Activated T-cell treated with anti-CD3 and anti-CD28 coated beads, Interleukin-2, amount 50 U/mL, for 24 hours (primary cell): ENCODE measurements around the gene CTIF.

Experiments
- DNase-seq: peaks from one replicate; pipeline ENCODE4 v3.0.0-alpha.2; 2020
- H3K27ac Mint-ChIP-seq: 2 replicates; pipeline ENCODE4 v1.8.0; 2020; ENCODE audit warnings: mild to moderate bottlenecking, mixed read lengths
- H3K27me3 Mint-ChIP-seq: 2 replicates; pipeline ENCODE4 v1.8.0; 2020; ENCODE audit warnings: mixed read lengths
- H3K36me3 Mint-ChIP-seq: 2 replicates; pipeline ENCODE4 v1.8.0; 2020; ENCODE audit warnings: low read depth, mixed read lengths
- H3K4me1 Mint-ChIP-seq: 2 replicates; pipeline ENCODE4 v1.8.0; 2020; ENCODE audit warnings: low read depth, mixed read lengths
- H3K4me3 Mint-ChIP-seq: 2 replicates; pipeline ENCODE4 v1.8.0; 2020; ENCODE audit warnings: mild to moderate bottlenecking, moderate library complexity, mixed read lengths
- H3K9me3 Mint-ChIP-seq: 2 replicates; pipeline ENCODE4 v1.8.0; 2020; ENCODE audit warnings: mixed read lengths

CTIF gene

GRCh38 chr18:48836231-48836805 lies 297.5 kb downstream of the CTIF start:
- H3K9me3 Mint-ChIP-seq, result no peaks in the 10 kb centered on the region
- H3K4me1 Mint-ChIP-seq, result peaks cover 88% of the 10 kb centered on the region
- H3K36me3 Mint-ChIP-seq, result no peaks in the 10 kb centered on the region
- H3K27me3 Mint-ChIP-seq, result no peaks in the 10 kb centered on the region
- no peak for DNase-seq
- peak overlapping the region; percentile 19 for H3K27ac Mint-ChIP-seq
- H3K4me3 Mint-ChIP-seq, result no peak overlapping the region

GRCh38 chr18:48836806-48837615 lies 298.2 kb downstream of the CTIF start:
- peak overlapping the region; percentile 9 for H3K27ac Mint-ChIP-seq
- DNase-seq, result peak; percentile 33
- no peaks in the 10 kb centered on the region for H3K27me3 Mint-ChIP-seq
- peaks cover 89% of the 10 kb centered on the region for H3K4me1 Mint-ChIP-seq
- H3K4me3 Mint-ChIP-seq, result no peak overlapping the region
- H3K9me3 Mint-ChIP-seq, result no peaks in the 10 kb centered on the region
- H3K36me3 Mint-ChIP-seq, result no peaks in the 10 kb centered on the region

DNA sequence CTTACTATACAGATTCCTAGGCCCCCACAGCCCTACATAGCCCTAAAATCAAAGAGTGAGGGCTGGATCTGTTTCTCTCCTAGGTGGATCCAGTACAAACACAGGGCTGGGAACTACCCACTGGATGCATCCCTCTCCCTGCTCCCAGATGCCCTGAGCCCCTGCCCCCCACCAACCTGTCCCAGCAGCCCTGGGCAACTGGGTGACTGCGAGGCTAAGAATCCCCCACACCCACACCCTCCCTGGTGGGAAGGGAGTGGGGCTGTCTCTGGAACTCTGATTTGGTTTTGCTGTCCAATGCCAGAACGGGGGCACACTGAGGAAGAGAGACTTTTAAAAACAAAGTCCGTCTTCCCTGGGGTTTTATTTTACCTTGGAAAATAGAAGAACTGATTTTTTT lies 298.8 kb downstream of the CTIF start:
- no peak overlapping the region for H3K4me3 Mint-ChIP-seq
- DNase-seq, result no peak
- H3K4me1 Mint-ChIP-seq, result peaks cover 90% of the 10 kb centered on the region
- no peaks in the 10 kb centered on the region for H3K9me3 Mint-ChIP-seq
- no peaks in the 10 kb centered on the region for H3K27me3 Mint-ChIP-seq
- H3K27ac Mint-ChIP-seq, result no peak overlapping the region
- no peaks in the 10 kb centered on the region for H3K36me3 Mint-ChIP-seq

DNA sequence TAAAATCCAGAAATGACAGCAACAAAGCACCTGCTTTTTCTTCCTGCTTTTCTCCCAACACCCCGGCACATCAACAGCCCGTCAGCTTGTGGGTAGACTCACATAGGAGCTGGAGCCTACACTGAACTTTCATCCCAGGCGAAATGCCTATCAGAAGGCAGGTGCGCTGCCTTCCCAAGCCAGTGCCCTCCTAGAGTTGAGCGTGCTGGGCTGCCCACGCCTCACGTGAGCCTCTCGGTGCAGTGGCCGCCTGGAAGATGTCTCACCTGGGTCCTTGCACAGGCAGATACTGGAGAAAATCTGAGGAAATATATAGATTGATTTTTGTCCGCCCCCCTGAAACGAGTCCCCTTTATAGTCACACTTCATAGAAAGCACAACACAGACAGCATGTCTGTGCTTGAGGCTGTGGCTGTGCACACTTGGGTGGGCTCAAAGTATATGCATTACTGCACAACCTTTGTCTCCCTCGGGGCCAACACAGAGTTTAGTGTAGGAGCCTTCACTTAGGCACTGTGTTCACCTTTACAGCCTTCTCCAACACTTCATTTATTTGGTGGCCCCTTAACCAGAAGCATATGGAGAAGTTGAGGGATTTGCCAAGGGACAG lies 299.4 kb downstream of the CTIF start:
- Mint-ChIP-seq H3K27ac (peak overlapping the region; percentile 58), H3K36me3 (no peaks in the 10 kb centered on the region), H3K9me3 (no peaks in the 10 kb centered on the region), H3K4me1 (peaks cover 88% of the 10 kb centered on the region), H3K4me3 (no peak overlapping the region), H3K27me3 (no peaks in the 10 kb centered on the region)
- no peak for DNase-seq

GRCh38 chr18:48838921-48839818 lies 300.3 kb downstream of the CTIF start:
- Mint-ChIP-seq H3K9me3 (no peaks in the 10 kb centered on the region), H3K4me1 (peaks cover 87% of the 10 kb centered on the region), H3K27ac (peak overlapping the region; percentile 58), H3K36me3 (no peaks in the 10 kb centered on the region), H3K27me3 (no peaks in the 10 kb centered on the region), H3K4me3 (no peak overlapping the region)
- DNase-seq, result no peak

DNA sequence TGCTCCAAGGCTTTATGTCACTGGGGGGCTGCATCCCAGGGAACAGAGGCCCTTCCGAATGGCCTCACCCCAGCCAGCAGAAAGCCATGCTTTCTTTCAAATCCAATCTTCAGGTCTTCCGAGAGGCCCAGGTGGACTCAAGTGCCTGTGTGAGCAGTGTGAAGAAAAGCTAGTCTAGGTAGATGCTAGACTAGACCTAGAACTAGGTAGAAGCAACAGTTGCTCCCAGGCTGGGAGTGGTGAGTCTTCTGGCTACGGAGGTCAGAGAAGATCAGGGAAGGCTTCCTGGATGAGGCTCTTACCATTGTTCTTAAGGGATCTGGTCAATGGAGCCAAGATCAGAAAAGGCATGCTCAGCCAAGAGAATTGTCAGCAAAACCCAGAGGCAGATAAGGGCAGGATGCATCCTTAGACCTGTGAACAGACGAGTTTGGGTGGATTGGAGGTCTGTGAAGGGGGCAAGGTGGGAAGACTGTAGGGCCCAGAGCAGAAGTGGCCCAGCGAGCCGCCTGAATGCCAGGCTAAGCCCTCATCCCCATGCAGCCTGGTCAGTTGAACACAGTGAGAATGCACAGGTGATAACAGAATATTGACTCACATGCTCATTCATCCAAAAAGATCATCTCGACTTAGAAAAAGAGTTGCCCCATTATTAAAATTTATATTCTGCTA lies 301.1 kb downstream of the CTIF start:
- no peak for DNase-seq
- no peaks in the 10 kb centered on the region for H3K36me3 Mint-ChIP-seq
- no peak overlapping the region for H3K4me3 Mint-ChIP-seq
- peaks cover 84% of the 10 kb centered on the region for H3K4me1 Mint-ChIP-seq
- no peaks in the 10 kb centered on the region for H3K9me3 Mint-ChIP-seq
- no peaks in the 10 kb centered on the region for H3K27me3 Mint-ChIP-seq
- no peak overlapping the region for H3K27ac Mint-ChIP-seq

DNA sequence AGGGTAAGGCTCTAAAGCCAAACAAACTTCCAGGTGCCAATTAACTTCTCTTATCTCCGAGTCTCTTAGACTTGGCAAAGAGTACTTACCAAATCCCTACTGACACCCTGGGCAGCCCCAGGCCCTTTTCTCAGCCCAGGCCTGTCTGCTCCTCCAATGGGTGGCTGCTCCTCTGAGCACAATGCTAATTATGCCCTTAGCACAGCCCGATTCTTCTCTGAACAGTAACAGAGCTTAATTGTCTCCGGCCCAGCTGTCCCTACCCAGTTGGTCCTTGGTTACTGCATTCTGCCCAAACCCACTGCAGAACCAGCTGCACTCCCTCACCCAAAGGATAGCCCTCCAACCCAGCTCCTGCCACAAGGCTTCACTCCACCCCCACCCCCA lies 301.7 kb downstream of the CTIF start:
- H3K36me3 Mint-ChIP-seq, result no peaks in the 10 kb centered on the region
- no peak for DNase-seq
- H3K4me1 Mint-ChIP-seq, result peaks cover 82% of the 10 kb centered on the region
- no peak overlapping the region for H3K27ac Mint-ChIP-seq
- no peaks in the 10 kb centered on the region for H3K9me3 Mint-ChIP-seq
- no peaks in the 10 kb centered on the region for H3K27me3 Mint-ChIP-seq
- no peak overlapping the region for H3K4me3 Mint-ChIP-seq

GRCh38 chr18:48841381-48842258 lies 302.8 kb downstream of the CTIF start:
- no peaks in the 10 kb centered on the region for H3K27me3 Mint-ChIP-seq
- H3K4me1 Mint-ChIP-seq, result peaks cover 74% of the 10 kb centered on the region
- no peaks in the 10 kb centered on the region for H3K9me3 Mint-ChIP-seq
- DNase-seq, result no peak
- H3K4me3 Mint-ChIP-seq, result no peak overlapping the region
- peak overlapping the region; percentile 86 for H3K27ac Mint-ChIP-seq
- H3K36me3 Mint-ChIP-seq, result no peaks in the 10 kb centered on the region

- peak overlapping the region; percentile 6 for H3K4me3 Mint-ChIP-seq
- no peaks in the 10 kb centered on the region for H3K27me3 Mint-ChIP-seq
- H3K4me1 Mint-ChIP-seq, result peaks cover 69% of the 10 kb centered on the region
- H3K9me3 Mint-ChIP-seq, result no peaks in the 10 kb centered on the region
- H3K36me3 Mint-ChIP-seq, result no peaks in the 10 kb centered on the region
- H3K27ac Mint-ChIP-seq, result peak overlapping the region; percentile 86
- no peak for DNase-seq
These were observed 303.6 kb downstream of the CTIF start for GRCh38 chr18:48842259-48843061.

GRCh38 chr18:48843162-48843561 lies 304.3 kb downstream of the CTIF start:
- no peak for DNase-seq
- Mint-ChIP-seq H3K4me1 (peaks cover 62% of the 10 kb centered on the region), H3K9me3 (no peaks in the 10 kb centered on the region), H3K27me3 (no peaks in the 10 kb centered on the region), H3K27ac (no peak overlapping the region), H3K36me3 (no peaks in the 10 kb centered on the region), H3K4me3 (no peak overlapping the region)

DNA sequence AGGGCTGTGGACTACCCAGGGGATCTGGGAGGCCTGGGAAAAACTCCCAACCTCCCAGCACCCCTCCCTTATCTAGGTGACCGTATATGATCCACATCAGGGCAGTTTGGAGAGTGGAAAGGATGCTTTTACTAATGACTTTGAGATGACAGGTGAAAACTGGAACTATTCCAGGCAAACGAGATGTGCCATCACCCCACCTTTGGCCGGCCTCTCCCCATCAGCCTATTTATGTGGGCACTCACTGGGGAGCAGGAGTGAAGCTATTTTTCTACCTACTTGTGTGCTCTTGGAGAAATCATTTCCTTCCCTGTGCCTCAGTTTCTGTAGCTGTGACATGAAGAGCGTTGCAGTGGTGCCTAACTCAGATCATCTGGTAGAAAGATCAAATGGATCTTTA lies 304.8 kb downstream of the CTIF start:
- Mint-ChIP-seq H3K9me3 (no peaks in the 10 kb centered on the region), H3K27me3 (no peaks in the 10 kb centered on the region), H3K4me3 (no peak overlapping the region), H3K36me3 (no peaks in the 10 kb centered on the region), H3K27ac (peak overlapping the region; percentile 57), H3K4me1 (peaks cover 57% of the 10 kb centered on the region)
- DNase-seq, result no peak

GRCh38 chr18:48844271-48844670 lies 305.4 kb downstream of the CTIF start:
- Mint-ChIP-seq H3K36me3 (no peaks in the 10 kb centered on the region), H3K27me3 (no peaks in the 10 kb centered on the region), H3K4me1 (peaks cover 51% of the 10 kb centered on the region), H3K27ac (no peak overlapping the region), H3K9me3 (no peaks in the 10 kb centered on the region), H3K4me3 (no peak overlapping the region)
- no peak for DNase-seq

DNA sequence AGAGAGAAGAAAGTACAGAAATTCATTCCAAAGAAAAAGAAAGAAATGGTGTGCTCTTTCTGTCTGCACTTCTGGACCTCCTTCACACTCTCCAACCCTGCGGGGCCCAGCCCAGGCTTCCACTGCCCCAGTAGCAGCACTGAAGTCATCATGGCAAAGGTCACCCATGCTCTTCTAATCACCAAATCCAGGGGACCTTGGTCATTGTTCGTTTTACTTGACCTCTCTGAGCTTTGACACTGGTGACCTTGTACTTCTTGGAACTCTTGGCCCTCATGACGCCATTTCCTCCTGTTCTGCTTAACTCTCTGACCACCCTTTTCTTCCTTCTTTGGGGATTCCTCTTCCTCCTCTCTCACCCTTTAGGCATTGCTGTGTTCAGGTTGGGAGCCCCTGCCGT lies 306.3 kb downstream of the CTIF start:
- Mint-ChIP-seq H3K4me3 (no peak overlapping the region), H3K4me1 (peaks cover 41% of the 10 kb centered on the region)

More for the DNA sequence above, 306.3 kb downstream of the CTIF start:
- H3K27ac Mint-ChIP-seq, result no peak overlapping the region
- H3K36me3 Mint-ChIP-seq, result no peaks in the 10 kb centered on the region
- no peaks in the 10 kb centered on the region for H3K27me3 Mint-ChIP-seq
- peak; percentile 12 for DNase-seq
- H3K9me3 Mint-ChIP-seq, result no peaks in the 10 kb centered on the region
